Measurements from ENCODE around the gene GDF9.

Gene GDF9

DNA sequence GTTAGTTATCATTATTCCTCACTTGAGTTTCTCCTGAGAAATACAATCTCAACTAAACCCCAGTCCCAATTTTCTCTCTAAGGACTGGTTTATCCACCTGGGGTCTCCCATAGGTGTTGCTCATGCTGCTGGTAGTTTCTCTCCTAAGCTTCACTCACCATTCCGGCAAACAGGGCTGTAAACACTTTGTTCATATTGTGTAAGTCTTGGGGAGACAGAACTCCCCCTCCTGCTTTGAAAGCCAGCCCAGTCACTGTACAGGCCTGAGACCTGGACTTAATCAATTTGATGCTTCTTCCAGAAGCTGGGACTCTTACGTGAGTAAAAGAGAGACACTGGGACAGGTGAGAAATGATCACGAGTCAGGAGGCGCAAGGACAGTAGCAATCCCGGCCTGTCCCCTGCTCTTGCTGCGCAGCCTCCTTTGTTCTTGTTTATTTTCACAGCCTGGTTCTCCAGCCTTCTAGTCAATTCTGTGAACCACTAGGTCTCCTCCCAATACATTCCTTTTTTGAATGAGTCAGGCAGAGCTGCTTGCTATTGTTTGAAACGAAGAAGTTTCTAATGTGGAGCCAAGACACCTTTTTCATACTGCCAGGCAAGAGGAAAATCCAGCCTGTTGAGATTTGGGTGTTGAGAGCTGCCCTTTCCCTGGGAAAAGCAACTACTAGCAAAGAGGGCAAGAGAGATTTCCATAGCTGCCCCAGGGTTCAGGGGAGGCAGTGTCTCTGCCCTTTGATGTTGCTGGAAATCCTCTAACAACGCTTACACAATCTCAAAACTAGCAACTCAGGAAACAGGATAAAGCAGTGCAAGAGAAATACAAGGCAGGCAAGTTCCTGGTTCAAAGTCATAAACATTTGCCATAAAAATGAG, 26.6 kb downstream of the GDF9 start:
- H3K27me3 Mint-ChIP-seq, result no peaks in the 10 kb centered on the region
- ATAC-seq (replicated peaks), result no peak

GRCh38 chr5:132838516-132839282, 27.6 kb downstream of the GDF9 start:
- DNase-seq (no peak), ATAC-seq (replicated peaks) (no peak)
- no peaks in the 10 kb centered on the region for H3K9me3 Mint-ChIP-seq
- H3K27me3 Mint-ChIP-seq, result no peaks in the 10 kb centered on the region
- no peak overlapping the region for H3K4me3 Mint-ChIP-seq
- H3K27ac Mint-ChIP-seq, result no peak overlapping the region
- no peaks in the 10 kb centered on the region for H3K4me1 Mint-ChIP-seq (ENCODE audit: low read depth in 2 of 2)
- no peaks in the 10 kb centered on the region for H3K36me3 Mint-ChIP-seq (ENCODE audit: insufficient read depth)

More for the DNA sequence above, 26.6 kb downstream of the GDF9 start:
- Mint-ChIP-seq H3K4me1 (ENCODE audit: low read depth in 2 of 2) (no peaks in the 10 kb centered on the region), H3K27ac (no peak overlapping the region), H3K36me3 (ENCODE audit: insufficient read depth) (no peaks in the 10 kb centered on the region), H3K9me3 (no peaks in the 10 kb centered on the region), H3K4me3 (no peak overlapping the region)
- DNase-seq, result no peak

DNA sequence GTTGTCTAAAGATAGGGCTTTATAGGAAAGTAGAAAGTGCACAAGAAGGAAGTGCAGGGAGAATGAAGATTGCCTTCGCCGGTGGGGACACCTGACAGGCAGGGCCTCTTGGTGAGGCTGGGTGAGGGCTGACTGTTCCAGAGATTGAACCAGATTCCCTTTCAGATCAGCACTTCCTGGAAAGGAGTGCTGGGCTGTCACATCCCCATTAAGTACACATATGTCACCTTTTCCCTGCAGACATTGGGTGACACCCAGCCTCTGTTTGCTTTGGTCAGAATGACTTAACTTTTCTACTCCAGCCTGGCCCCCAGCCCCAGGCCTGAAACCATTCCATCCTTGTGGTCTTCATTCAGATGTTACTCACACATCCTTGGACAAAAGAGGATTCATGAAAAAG, 28.4 kb downstream of the GDF9 start:
- H3K4me1 Mint-ChIP-seq (ENCODE audit: low read depth in 2 of 2), result no peaks in the 10 kb centered on the region
- H3K9me3 Mint-ChIP-seq, result no peaks in the 10 kb centered on the region
- H3K36me3 Mint-ChIP-seq (ENCODE audit: insufficient read depth), result no peaks in the 10 kb centered on the region
- no peaks in the 10 kb centered on the region for H3K27me3 Mint-ChIP-seq
- no peak overlapping the region for H3K4me3 Mint-ChIP-seq
- ATAC-seq (replicated peaks), result no peak
- H3K27ac Mint-ChIP-seq, result no peak overlapping the region
- no peak for DNase-seq

- Mint-ChIP-seq H3K9me3 (no peaks in the 10 kb centered on the region), H3K4me3 (no peak overlapping the region)
- ATAC-seq (replicated peaks), result no peak
These were observed 29.4 kb downstream of the GDF9 start for GRCh38 chr5:132836852-132837251.

DNA sequence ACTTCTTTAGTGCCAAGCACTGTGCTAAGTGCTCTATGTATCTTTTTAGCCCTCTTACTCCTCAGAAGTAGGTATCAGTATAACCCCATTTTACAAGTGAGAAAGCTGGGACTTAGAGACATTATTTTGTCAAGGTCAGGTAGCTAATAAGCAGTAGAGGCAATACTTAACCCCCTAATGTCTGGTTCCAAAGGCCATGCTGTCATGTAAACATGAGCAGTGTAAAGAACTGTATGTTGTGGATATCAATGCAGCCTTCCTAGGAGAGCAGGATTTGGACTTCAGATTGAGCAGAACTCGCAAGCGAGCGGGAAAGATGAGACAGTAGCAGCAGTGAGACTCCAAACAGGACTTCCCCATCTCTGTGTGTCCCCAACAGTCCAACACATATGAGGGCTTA, 32.2 kb downstream of the GDF9 start:
- no peaks in the 10 kb centered on the region for H3K36me3 Mint-ChIP-seq (ENCODE audit: insufficient read depth)
- no peak for DNase-seq
- H3K4me1 Mint-ChIP-seq (ENCODE audit: low read depth in 2 of 2), result peaks cover 14% of the 10 kb centered on the region in 2 donors
- H3K9me3 Mint-ChIP-seq, result no peaks in the 10 kb centered on the region
- no peak for ATAC-seq (replicated peaks)
- H3K4me3 Mint-ChIP-seq, result no peak overlapping the region
- peaks cover 12 to 21% of the 10 kb centered on the region in 2 donors for H3K27me3 Mint-ChIP-seq
- no peak overlapping the region for H3K27ac Mint-ChIP-seq

More at GRCh38 chr5:132836852-132837251, 29.4 kb downstream of the GDF9 start:
- DNase-seq, result no peak
- H3K4me1 Mint-ChIP-seq (ENCODE audit: low read depth in 2 of 2), result no peaks in the 10 kb centered on the region
- no peaks in the 10 kb centered on the region for H3K27me3 Mint-ChIP-seq
- no peak overlapping the region for H3K27ac Mint-ChIP-seq
- H3K36me3 Mint-ChIP-seq (ENCODE audit: insufficient read depth), result no peaks in the 10 kb centered on the region

GRCh38 chr5:132832612-132833011, 33.7 kb downstream of the GDF9 start:
- no peaks in the 10 kb centered on the region for H3K9me3 Mint-ChIP-seq
- peak overlapping the region in 1 of 2 donors; percentile 14 for H3K4me3 Mint-ChIP-seq
- DNase-seq (no peak), ATAC-seq (replicated peaks) (no peak)
- H3K27me3 Mint-ChIP-seq, result peaks cover 14 to 35% of the 10 kb centered on the region in 2 donors
- H3K36me3 Mint-ChIP-seq (ENCODE audit: insufficient read depth), result no peaks in the 10 kb centered on the region
- no peak overlapping the region for H3K27ac Mint-ChIP-seq
- peaks cover 14% of the 10 kb centered on the region in 2 donors for H3K4me1 Mint-ChIP-seq (ENCODE audit: low read depth in 2 of 2)

DNA sequence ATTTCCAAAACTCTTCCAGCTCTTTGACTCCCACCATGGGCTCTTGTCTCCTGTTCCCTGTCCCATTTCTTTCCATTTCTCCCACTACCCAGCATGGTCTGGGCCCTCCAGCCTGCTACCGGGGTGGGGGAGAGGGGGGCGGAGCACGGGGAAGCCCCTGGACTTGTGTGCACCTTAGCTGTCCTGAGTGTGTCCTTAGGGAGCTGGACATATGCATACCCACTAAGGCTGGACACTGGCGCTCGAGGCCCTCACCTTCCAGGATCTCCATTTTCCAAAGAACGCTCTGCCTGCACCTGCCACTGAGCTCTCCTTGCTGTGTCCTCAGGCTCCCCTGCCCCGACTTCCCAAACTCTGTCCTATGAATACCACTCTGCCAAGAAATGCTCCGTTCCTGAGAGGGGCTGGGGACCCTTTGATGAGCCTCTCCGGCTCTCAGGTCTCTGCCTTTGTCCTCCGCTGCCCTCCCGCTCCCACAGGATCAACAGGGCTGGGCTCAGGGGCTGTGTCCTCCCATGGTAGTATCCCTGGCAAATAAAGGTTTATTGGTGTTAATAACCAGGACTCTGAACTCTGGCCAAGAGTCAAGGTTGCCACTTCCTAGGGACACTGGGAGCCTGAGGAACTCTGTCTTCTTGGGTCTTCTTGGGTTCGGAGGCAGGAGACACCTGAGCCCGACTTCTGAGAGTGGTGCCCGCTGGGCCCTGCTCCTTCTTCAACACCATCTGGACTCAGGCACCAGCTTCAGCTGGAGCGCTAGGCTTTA, 35.0 kb downstream of the GDF9 start:
- Mint-ChIP-seq H3K4me1 (ENCODE audit: low read depth in 2 of 2) (peaks cover 14% of the 10 kb centered on the region in 2 donors), H3K4me3 (peak overlapping the region; percentile 87 to 90), H3K36me3 (ENCODE audit: insufficient read depth) (no peaks in the 10 kb centered on the region), H3K27me3 (peaks cover 28 to 48% of the 10 kb centered on the region in 2 donors), H3K9me3 (no peaks in the 10 kb centered on the region), H3K27ac (peak overlapping the region in 1 of 2 donors; percentile 52)
- DNase-seq (no peak), ATAC-seq (replicated peaks) (no peak)

- peaks cover 14% of the 10 kb centered on the region in 2 donors for H3K4me1 Mint-ChIP-seq (ENCODE audit: low read depth in 2 of 2)
- DNase-seq, result no peak
- H3K36me3 Mint-ChIP-seq (ENCODE audit: insufficient read depth), result no peaks in the 10 kb centered on the region
- H3K4me3 Mint-ChIP-seq, result peak within 1 kb of the TSS; percentile 87 to 90
- peak within 1 kb of the TSS; percentile 56 to 77 for H3K27ac Mint-ChIP-seq
- peak; percentile 38 for ATAC-seq (replicated peaks)
- no peaks in the 10 kb centered on the region for H3K9me3 Mint-ChIP-seq
- H3K27me3 Mint-ChIP-seq, result peaks cover 33 to 54% of the 10 kb centered on the region in 2 donors
These were observed 35.7 kb downstream of the GDF9 start, which contains the start of gene SHROOM1 for GRCh38 chr5:132830436-132831094. Gene SHROOM1 (minus strand): TSS chr5:132830647. CDS start chr5:132826140, 4,507 bp downstream.

- peak overlapping the region; percentile 56 to 77 for H3K27ac Mint-ChIP-seq
- ATAC-seq (replicated peaks), result peak; percentile 90
- peak; percentile 62 to 69 (median 65) for DNase-seq
- H3K9me3 Mint-ChIP-seq, result no peaks in the 10 kb centered on the region
- H3K4me3 Mint-ChIP-seq, result peak overlapping the region; percentile 84 to 85
- peaks cover 3% of the 10 kb centered on the region for H3K36me3 Mint-ChIP-seq (ENCODE audit: insufficient read depth)
- H3K4me1 Mint-ChIP-seq (ENCODE audit: low read depth in 2 of 2), result peaks cover 14% of the 10 kb centered on the region in 2 donors
- peaks cover 33 to 60% of the 10 kb centered on the region in 2 donors for H3K27me3 Mint-ChIP-seq
These were observed 36.4 kb downstream of the GDF9 start for GRCh38 chr5:132829742-132830435.

GRCh38 chr5:132828846-132829494, 37.3 kb downstream of the GDF9 start:
- H3K36me3 Mint-ChIP-seq (ENCODE audit: insufficient read depth), result peaks cover 3% of the 10 kb centered on the region
- H3K9me3 Mint-ChIP-seq, result no peaks in the 10 kb centered on the region
- no peak for ATAC-seq (replicated peaks)
- peaks cover 34 to 69% of the 10 kb centered on the region in 2 donors for H3K27me3 Mint-ChIP-seq
- peak overlapping the region; percentile 84 to 85 for H3K4me3 Mint-ChIP-seq
- H3K27ac Mint-ChIP-seq, result no peak overlapping the region
- H3K4me1 Mint-ChIP-seq (ENCODE audit: low read depth in 2 of 2), result peaks cover 14% of the 10 kb centered on the region in 2 donors
- no peak for DNase-seq

GRCh38 chr5:132827943-132828673, 38.2 kb downstream of the GDF9 start:
- peaks cover 14 to 17% of the 10 kb centered on the region in 2 donors for H3K4me1 Mint-ChIP-seq (ENCODE audit: low read depth in 2 of 2)
- H3K27ac Mint-ChIP-seq, result no peak overlapping the region
- H3K27me3 Mint-ChIP-seq, result peaks cover 39 to 78% of the 10 kb centered on the region in 2 donors
- no peaks in the 10 kb centered on the region for H3K9me3 Mint-ChIP-seq
- H3K4me3 Mint-ChIP-seq, result no peak overlapping the region
- no peak for ATAC-seq (replicated peaks)
- peaks cover 3% of the 10 kb centered on the region for H3K36me3 Mint-ChIP-seq (ENCODE audit: insufficient read depth)
- DNase-seq, result no peak

Measured in effector memory CD8-positive, alpha-beta T cell (primary cell).